Liver (tissue), 9 donors: ENCODE results near the gene UBE3D. TPM values are rescaled to one million over a fixed set of nuclear protein-coding genes. Genes with fewer than 3 reads are reported as not detected.
A peak's percentile ranks its signal among the peaks of the same experiment; 100 is the strongest.

ENCODE experiments used
- DNase-seq: peaks from one replicate; pipeline ENCODE4 v3.0.0-alpha.2; 2017; ENCODE audit warnings: low spot score
- H3K27ac ChIP-seq, 2 donors: one replicate each; pipeline ENCODE4 v1.7.0; 2013; ENCODE audit warnings: inconsistent platforms in 2 of 2, low read length in 2 of 2, control low read depth in 1 of 2, low read depth in 1 of 2, mild to moderate bottlenecking in 1 of 2
- H3K27me3 ChIP-seq, 4 donors: one replicate each; pipeline versions ENCODE4 v1.6.1 to v1.7.0; 2013; ENCODE audit warnings: low read length in 3 of 4, inconsistent platforms in 1 of 4, mild to moderate bottlenecking in 1 of 4, moderate library complexity in 1 of 4; ENCODE audit not compliant: control insufficient read depth in 4 of 4, insufficient read depth in 4 of 4
- H3K36me3 ChIP-seq, 4 donors: one replicate each; pipeline versions ENCODE4 v1.6.1 to v1.7.0; 2013; ENCODE audit warnings: low read length in 3 of 4, mild to moderate bottlenecking in 3 of 4, low read depth in 1 of 4, moderate library complexity in 1 of 4; ENCODE audit not compliant: control insufficient read depth in 4 of 4, insufficient read depth in 3 of 4
- H3K4me1 ChIP-seq, 4 donors: one replicate each; pipeline versions ENCODE4 v1.6.1 to v1.7.0; 2013; ENCODE audit warnings: low read length in 3 of 4, mild to moderate bottlenecking in 3 of 4, moderate library complexity in 1 of 4; ENCODE audit not compliant: control insufficient read depth in 4 of 4, insufficient read depth in 4 of 4
- H3K4me3 ChIP-seq, 3 donors: one replicate each; pipeline versions ENCODE4 v1.6.1 to v1.7.0; 2013; ENCODE audit warnings: low read length in 3 of 3, control low read depth in 1 of 3, low read depth in 1 of 3, mild to moderate bottlenecking in 1 of 3
- H3K9ac ChIP-seq, 2 donors: one replicate each; pipeline ENCODE4 v1.7.0; 2013; ENCODE audit warnings: low read length in 2 of 2, mild to moderate bottlenecking in 2 of 2, moderate library complexity in 2 of 2, control low read depth in 1 of 2, low read depth in 1 of 2
- H3K9me3 ChIP-seq, 4 donors: one replicate each; pipeline versions ENCODE4 v1.6.1 to v1.7.0; 2013; ENCODE audit warnings: low read length in 3 of 4; ENCODE audit not compliant: control insufficient read depth in 4 of 4
- EGR1 ChIP-seq, 2 donors: IDR thresholded peaks; 2 replicates each; pipeline ENCODE4 v1.6.1; 2016 to 2018; ENCODE audit warnings: antibody characterized with exemption in 2 of 2, low read depth in 2 of 2
- FOXA1 ChIP-seq: IDR thresholded peaks from 2 replicates; pipeline ENCODE4 v1.6.1; 2016; ENCODE audit warnings: antibody characterized with exemption
- FOXA2 ChIP-seq: IDR thresholded peaks from 2 replicates; pipeline ENCODE4 v1.6.1; 2016; ENCODE audit warnings: antibody characterized with exemption
- GABPA ChIP-seq, 2 donors: IDR thresholded peaks in 1 of 2; conservative IDR thresholded peaks in 1 of 2; 2 replicates each; pipeline ENCODE4 v1.6.1; 2016; ENCODE audit warnings: antibody characterized with exemption in 2 of 2, mild to moderate bottlenecking in 1 of 2, moderate library complexity in 1 of 2
- HNF4A ChIP-seq, 2 donors: conservative IDR thresholded peaks; 2 replicates each; pipeline ENCODE4 v1.6.1; 2016; ENCODE audit warnings: antibody characterized with exemption in 2 of 2, mild to moderate bottlenecking in 2 of 2
- HNF4G ChIP-seq: IDR thresholded peaks from 2 replicates; pipeline ENCODE4 v1.6.1; 2016; ENCODE audit warnings: antibody characterized with exemption
- JUND ChIP-seq, 2 donors: IDR thresholded peaks; 2 replicates each; pipeline ENCODE4 v1.6.1; 2016; ENCODE audit warnings: antibody characterized with exemption in 2 of 2
- NR2F2 ChIP-seq: IDR thresholded peaks from 2 replicates; pipeline ENCODE4 v1.6.1; 2016; ENCODE audit warnings: antibody characterized with exemption
- RAD21 ChIP-seq, 2 donors: IDR thresholded peaks; 2 replicates each; pipeline ENCODE4 v1.6.1; 2016; ENCODE audit warnings: antibody characterized with exemption in 2 of 2, mild to moderate bottlenecking in 2 of 2
- RXRA ChIP-seq, 2 donors: IDR thresholded peaks; 2 replicates each; pipeline ENCODE4 v1.6.1; 2017 to 2018; ENCODE audit warnings: antibody characterized with exemption in 2 of 2, mild to moderate bottlenecking in 1 of 2
- SP1 ChIP-seq: IDR thresholded peaks from 2 replicates; pipeline ENCODE4 v1.6.1; 2018; ENCODE audit warnings: antibody characterized with exemption, mild to moderate bottlenecking
- TAF1 ChIP-seq: conservative IDR thresholded peaks from 2 replicates; pipeline ENCODE4 v1.6.1; 2016; ENCODE audit warnings: antibody characterized with exemption, mild to moderate bottlenecking
- YY1 ChIP-seq: IDR thresholded peaks from 2 replicates; pipeline ENCODE4 v1.6.1; 2016; ENCODE audit warnings: antibody characterized with exemption, mild to moderate bottlenecking
- WGBS: extraction: QIAGEN DNeasy Blood & Tissue Kit; methylation state at CpG from one replicate; pipeline ENCODE4 v1.1.7; 2013; 5-methylcytosine and 5-hydroxymethylcytosine counted together
- polyA plus RNA-seq, 2 donors: library from polyadenylated mRNA; stranded (reverse) in 1 of 2; unstranded in 1 of 2; fragments of 200-250 nt in 1 of 2; fragments of >200 nt in 1 of 2; fragmentation: Nextera tagmentation in 1 of 2; extraction: Ambion mirVana in 1 of 2; gene quantifications; one replicate each; pipeline versions ENCODE4 v1.2.1 to v1.2.3, GENCODE V29; 2013 to 2015
- total RNA-seq, 2 donors: library from RNA; depleted of rRNA; stranded (reverse); fragments of >200 nt; gene quantifications; one replicate each; pipeline ENCODE4 v1.2.3, GENCODE V29; 2014
- TF ChIP-seq, protein P1 (sequence below): IDR thresholded peaks from 2 replicates; pipeline ENCODE4 v1.6.1; 2016; ENCODE audit warnings: antibody characterized with exemption, mild to moderate bottlenecking
- TF ChIP-seq, protein P2 (sequence below): IDR thresholded peaks from 2 replicates; pipeline ENCODE4 v1.6.1; 2016; ENCODE audit warnings: antibody characterized with exemption
- TF ChIP-seq, protein P3 (sequence below): IDR thresholded peaks from 2 replicates; pipeline ENCODE4 v1.6.1; 2016; ENCODE audit warnings: antibody characterized with exemption
- TF ChIP-seq, protein P4 (sequence below): fragments of 150-350 bp; IDR thresholded peaks from 2 replicates; pipeline ENCODE4 v1.5.1; 2017; ENCODE audit warnings: improper control_type of control experiment, low read depth, low read length; ENCODE audit not compliant: missing input control
- TF ChIP-seq, protein P5 (sequence below): IDR thresholded peaks from 2 replicates; pipeline ENCODE4 v1.6.1; 2016; ENCODE audit warnings: antibody characterized with exemption
- donor health status: healthy.
- donor health status: healthy.
- donor health status: healthy.
- donor health status: healthy.
- donor health status: healthy.

UBE3D gene
- total and polyA plus RNA-seq, 4 donors, result 0.78 to 6.4 (median 1.9) TPM

DNA sequence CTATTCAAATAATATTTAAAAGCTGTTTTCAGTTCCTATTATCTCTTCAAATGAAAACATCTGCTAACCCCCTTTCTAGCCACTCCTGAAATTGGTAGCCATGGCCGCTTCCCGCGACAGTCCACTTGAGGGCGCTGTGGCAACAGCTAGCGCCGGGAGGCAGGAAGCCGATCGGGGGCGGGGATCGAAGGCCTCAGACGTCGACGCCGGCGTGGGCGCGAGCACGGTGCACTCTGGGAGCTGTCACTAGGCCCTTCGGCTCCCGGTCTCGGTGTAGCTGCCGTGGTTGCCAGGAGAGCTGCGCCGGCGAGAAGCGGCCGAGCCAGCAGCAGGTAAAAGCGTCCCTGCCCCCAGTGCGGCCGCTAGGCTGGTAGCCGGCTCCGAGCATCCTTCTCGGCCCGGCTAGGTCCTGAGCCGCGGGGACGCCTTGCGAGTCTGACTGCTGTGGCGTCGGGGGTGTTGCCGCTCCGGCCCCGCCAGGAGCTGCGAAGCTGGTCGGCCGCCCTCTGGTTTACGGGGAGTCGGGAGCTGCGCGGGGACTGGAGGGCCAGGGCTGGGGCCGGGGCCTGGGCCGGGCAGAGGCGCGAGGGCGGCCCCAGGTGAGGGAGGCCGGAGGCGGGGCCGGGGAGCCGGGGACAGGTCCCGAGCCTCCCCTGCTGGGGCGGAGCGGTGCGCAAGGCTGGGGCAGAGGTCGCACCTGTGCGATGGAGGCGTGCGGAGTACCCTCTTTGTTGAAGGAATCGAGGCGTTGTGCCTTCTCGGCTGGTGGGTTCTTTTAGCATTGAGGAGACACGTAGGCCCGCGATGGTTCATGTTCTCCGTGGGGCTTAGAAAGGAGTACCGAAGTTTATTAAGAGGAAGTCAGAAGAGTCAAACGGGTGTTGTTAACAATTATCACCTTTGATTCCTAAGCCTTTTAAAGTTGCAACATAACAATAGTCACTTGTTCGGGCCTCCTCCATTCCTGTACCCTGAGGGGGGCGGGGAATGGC is 2.1 kb upstream of the UBE3D start, which contains the start of gene DOP1A:
Gene DOP1A (plus strand): TSS at position 224 of the 992 bp plus-strand sequence. CDS start 29,307 bp downstream, outside the sequence.
- peak within 1 kb of the TSS; percentile 95 to 96 for H3K27ac ChIP-seq

More for the DNA sequence above, 2.1 kb upstream of the UBE3D start, which contains the start of gene DOP1A:
- Histone ChIP-seq H3K4me1 (peaks cover 0 to 26% (median 8%) of the 10 kb centered on the region in 4 donors), H3K27me3 (no peaks in the 10 kb centered on the region), H3K36me3 (no peaks in the 10 kb centered on the region), H3K9ac (peak within 1 kb of the TSS; percentile 79 to 91), H3K4me3 (peak within 1 kb of the TSS; percentile 70 to 95 (median 75)), H3K9me3 (no peaks in the 10 kb centered on the region)
- no peak for TF ChIP-seq FOXA1
- peak in 1 of 2 donors; percentile 48 for TF ChIP-seq GABPA (IDR thresholded peaks at IDR 0.05 in 1 of 2, conservative IDR thresholded peaks at IDR 0.05 in 1 of 2)
- no peak for TF ChIP-seq TAF1
- no peak for TF ChIP-seq HNF4G
- no peak for TF ChIP-seq NR2F2
- peak; percentile 65 for TF ChIP-seq YY1
- peak in 1 of 2 donors; percentile 4 for TF ChIP-seq RXRA (IDR thresholded peaks at IDR 0.05)
- TF ChIP-seq HNF4A (conservative IDR thresholded peaks at IDR 0.05), result no peak
- no peak for TF ChIP-seq JUND (IDR thresholded peaks at IDR 0.05)
- TF ChIP-seq EGR1 (IDR thresholded peaks at IDR 0.05; ENCODE audit: low read depth in 2 of 2), result peak; percentile 91 to 97
- peak; percentile 95 for TF ChIP-seq RAD21 (IDR thresholded peaks at IDR 0.05)
- TF ChIP-seq, protein P1, sequence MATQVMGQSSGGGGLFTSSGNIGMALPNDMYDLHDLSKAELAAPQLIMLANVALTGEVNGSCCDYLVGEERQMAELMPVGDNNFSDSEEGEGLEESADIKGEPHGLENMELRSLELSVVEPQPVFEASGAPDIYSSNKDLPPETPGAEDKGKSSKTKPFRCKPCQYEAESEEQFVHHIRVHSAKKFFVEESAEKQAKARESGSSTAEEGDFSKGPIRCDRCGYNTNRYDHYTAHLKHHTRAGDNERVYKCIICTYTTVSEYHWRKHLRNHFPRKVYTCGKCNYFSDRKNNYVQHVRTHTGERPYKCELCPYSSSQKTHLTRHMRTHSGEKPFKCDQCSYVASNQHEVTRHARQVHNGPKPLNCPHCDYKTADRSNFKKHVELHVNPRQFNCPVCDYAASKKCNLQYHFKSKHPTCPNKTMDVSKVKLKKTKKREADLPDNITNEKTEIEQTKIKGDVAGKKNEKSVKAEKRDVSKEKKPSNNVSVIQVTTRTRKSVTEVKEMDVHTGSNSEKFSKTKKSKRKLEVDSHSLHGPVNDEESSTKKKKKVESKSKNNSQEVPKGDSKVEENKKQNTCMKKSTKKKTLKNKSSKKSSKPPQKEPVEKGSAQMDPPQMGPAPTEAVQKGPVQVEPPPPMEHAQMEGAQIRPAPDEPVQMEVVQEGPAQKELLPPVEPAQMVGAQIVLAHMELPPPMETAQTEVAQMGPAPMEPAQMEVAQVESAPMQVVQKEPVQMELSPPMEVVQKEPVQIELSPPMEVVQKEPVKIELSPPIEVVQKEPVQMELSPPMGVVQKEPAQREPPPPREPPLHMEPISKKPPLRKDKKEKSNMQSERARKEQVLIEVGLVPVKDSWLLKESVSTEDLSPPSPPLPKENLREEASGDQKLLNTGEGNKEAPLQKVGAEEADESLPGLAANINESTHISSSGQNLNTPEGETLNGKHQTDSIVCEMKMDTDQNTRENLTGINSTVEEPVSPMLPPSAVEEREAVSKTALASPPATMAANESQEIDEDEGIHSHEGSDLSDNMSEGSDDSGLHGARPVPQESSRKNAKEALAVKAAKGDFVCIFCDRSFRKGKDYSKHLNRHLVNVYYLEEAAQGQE, result no peak
- TF ChIP-seq, protein P2, sequence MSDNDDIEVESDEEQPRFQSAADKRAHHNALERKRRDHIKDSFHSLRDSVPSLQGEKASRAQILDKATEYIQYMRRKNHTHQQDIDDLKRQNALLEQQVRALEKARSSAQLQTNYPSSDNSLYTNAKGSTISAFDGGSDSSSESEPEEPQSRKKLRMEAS, result peak; percentile 52
- TF ChIP-seq SP1, result peak; percentile 43
- TF ChIP-seq, protein P3, sequence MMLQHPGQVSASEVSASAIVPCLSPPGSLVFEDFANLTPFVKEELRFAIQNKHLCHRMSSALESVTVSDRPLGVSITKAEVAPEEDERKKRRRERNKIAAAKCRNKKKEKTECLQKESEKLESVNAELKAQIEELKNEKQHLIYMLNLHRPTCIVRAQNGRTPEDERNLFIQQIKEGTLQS, result no peak
- TF ChIP-seq, protein P4, sequence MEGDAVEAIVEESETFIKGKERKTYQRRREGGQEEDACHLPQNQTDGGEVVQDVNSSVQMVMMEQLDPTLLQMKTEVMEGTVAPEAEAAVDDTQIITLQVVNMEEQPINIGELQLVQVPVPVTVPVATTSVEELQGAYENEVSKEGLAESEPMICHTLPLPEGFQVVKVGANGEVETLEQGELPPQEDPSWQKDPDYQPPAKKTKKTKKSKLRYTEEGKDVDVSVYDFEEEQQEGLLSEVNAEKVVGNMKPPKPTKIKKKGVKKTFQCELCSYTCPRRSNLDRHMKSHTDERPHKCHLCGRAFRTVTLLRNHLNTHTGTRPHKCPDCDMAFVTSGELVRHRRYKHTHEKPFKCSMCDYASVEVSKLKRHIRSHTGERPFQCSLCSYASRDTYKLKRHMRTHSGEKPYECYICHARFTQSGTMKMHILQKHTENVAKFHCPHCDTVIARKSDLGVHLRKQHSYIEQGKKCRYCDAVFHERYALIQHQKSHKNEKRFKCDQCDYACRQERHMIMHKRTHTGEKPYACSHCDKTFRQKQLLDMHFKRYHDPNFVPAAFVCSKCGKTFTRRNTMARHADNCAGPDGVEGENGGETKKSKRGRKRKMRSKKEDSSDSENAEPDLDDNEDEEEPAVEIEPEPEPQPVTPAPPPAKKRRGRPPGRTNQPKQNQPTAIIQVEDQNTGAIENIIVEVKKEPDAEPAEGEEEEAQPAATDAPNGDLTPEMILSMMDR, result peak; percentile 98
- TF ChIP-seq, protein P5, sequence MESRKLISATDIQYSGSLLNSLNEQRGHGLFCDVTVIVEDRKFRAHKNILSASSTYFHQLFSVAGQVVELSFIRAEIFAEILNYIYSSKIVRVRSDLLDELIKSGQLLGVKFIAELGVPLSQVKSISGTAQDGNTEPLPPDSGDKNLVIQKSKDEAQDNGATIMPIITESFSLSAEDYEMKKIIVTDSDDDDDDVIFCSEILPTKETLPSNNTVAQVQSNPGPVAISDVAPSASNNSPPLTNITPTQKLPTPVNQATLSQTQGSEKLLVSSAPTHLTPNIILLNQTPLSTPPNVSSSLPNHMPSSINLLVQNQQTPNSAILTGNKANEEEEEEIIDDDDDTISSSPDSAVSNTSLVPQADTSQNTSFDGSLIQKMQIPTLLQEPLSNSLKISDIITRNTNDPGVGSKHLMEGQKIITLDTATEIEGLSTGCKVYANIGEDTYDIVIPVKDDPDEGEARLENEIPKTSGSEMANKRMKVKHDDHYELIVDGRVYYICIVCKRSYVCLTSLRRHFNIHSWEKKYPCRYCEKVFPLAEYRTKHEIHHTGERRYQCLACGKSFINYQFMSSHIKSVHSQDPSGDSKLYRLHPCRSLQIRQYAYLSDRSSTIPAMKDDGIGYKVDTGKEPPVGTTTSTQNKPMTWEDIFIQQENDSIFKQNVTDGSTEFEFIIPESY, result no peak
- TF ChIP-seq FOXA2, result no peak
- DNase-seq, result peak; percentile 95
- WGBS, result under 1% methylated on average over 78 of the region's 78 CpGs
